GM12878 (cell line): ENCODE results near the gene DKKL1.

Experiments
- BRCA1 ChIP-seq: IDR thresholded peaks from 2 replicates; pipeline ENCODE4 v1.6.1; 2011; ENCODE audit warnings: low read depth, low read length, improper control_type of control experiment
- CHD2 ChIP-seq: IDR thresholded peaks from 2 replicates; pipeline ENCODE4 v1.6.1; 2011; ENCODE audit warnings: low read depth, low read length, improper control_type of control experiment, borderline replicate concordance
- EGR1 ChIP-seq, 2 experiments: IDR thresholded peaks; 1 replicate in 1 of 2; 2 replicates in 1 of 2; pipeline ENCODE4 v1.6.1; 2011 to 2012; ENCODE audit warnings: low read depth in 2 of 2, low read length in 2 of 2, borderline replicate concordance in 1 of 2, mild to moderate bottlenecking in 1 of 2, moderate library complexity in 1 of 2
- EP300 ChIP-seq, 2 experiments: fragments of 150-350 bp in 1 of 2; IDR thresholded peaks; 2 replicates each; pipeline ENCODE4 v1.6.1; 2011 to 2012; ENCODE audit warnings: low read depth in 2 of 2, low read length in 2 of 2, borderline replicate concordance in 1 of 2, improper control_type of control experiment in 1 of 2, inconsistent platforms in 1 of 2; ENCODE audit not compliant: control insufficient read depth in 1 of 2
- EZH2 ChIP-seq: IDR thresholded peaks from 2 replicates; pipeline ENCODE4 v1.6.1; 2012; ENCODE audit warnings: low read depth, mild to moderate bottlenecking, control low read depth, inconsistent platforms, low read length, borderline replicate concordance; ENCODE audit not compliant: control insufficient read depth
- KDM1A ChIP-seq: fragments of 200-600 bp; sonication (generic); IDR thresholded peaks from 2 replicates; pipeline ENCODE4 v1.6.1; 2016; ENCODE audit warnings: borderline replicate concordance
- NR2F1 ChIP-seq: fragments of 450-650 bp; conservative IDR thresholded peaks from 2 replicates; pipeline ENCODE4 v1.6.1; 2017; ENCODE audit warnings: mild to moderate bottlenecking
- ZNF622 ChIP-seq: fragments of 450-650 bp; IDR thresholded peaks from 2 replicates; pipeline ENCODE4 v1.6.1; 2017; ENCODE audit warnings: mild to moderate bottlenecking, inconsistent platforms
- TF ChIP-seq, protein P1 (sequence below), 3 experiments: IDR thresholded peaks in 2 of 3; conservative IDR thresholded peaks in 1 of 3; 2 replicates each; pipeline ENCODE4 v1.5.1; 2011; ENCODE audit warnings: low read depth in 3 of 3, low read length in 3 of 3, mild to moderate bottlenecking in 3 of 3, control low read depth in 2 of 3, moderate library complexity in 2 of 3, inconsistent platforms in 1 of 3, mixed read lengths in 1 of 3; ENCODE audit not compliant: control insufficient read depth in 2 of 3, insufficient read depth in 1 of 3; ENCODE audit errors: extremely low read depth in 1 of 3

DNA sequence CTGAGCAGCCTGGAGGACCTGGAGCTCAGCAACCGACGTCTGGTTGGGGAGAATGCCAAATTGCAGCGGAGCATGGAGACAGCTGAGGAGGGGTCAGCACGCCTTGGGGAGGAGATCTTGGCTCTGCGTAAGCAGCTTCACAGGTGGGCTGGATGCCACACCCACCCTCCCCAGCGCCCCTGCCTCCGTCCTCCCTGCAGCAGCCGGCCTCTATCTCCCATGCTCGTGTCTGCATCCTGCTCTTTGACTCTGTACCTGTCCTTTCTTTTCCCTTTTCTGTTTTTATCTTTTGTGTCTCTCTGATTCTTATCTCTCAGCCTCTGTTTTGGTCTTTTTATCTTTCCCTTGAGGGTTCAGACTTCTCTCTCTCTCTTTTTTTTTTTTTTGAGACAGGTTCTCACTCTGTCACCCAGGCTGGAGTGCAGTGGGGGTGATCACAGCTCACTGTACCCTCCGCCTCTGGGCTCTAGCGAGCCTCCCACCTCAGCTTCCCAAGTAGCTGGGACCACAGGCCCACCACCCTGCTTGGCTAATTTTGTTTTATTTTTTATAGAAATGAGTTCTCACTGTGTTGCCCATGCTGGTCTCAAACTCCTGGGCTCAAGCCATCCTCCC is 34.4 kb downstream of the DKKL1 start:
- TF ChIP-seq KDM1A (no peak), BRCA1 (no peak), NR2F1 (no peak), EP300 (IDR thresholded peaks at IDR 0.05; ENCODE audit: borderline replicate concordance in 1 of 2, control insufficient read depth in 1 of 2, low read depth in 2 of 2, low read length in 2 of 2) (no peak), EZH2 (no peak), ZNF622 (no peak), EGR1 (IDR thresholded peaks at IDR 0.05; ENCODE audit: borderline replicate concordance in 1 of 2, low read depth in 2 of 2, low read length in 2 of 2) (no peak), CHD2 (no peak)
- TF ChIP-seq, protein P1, sequence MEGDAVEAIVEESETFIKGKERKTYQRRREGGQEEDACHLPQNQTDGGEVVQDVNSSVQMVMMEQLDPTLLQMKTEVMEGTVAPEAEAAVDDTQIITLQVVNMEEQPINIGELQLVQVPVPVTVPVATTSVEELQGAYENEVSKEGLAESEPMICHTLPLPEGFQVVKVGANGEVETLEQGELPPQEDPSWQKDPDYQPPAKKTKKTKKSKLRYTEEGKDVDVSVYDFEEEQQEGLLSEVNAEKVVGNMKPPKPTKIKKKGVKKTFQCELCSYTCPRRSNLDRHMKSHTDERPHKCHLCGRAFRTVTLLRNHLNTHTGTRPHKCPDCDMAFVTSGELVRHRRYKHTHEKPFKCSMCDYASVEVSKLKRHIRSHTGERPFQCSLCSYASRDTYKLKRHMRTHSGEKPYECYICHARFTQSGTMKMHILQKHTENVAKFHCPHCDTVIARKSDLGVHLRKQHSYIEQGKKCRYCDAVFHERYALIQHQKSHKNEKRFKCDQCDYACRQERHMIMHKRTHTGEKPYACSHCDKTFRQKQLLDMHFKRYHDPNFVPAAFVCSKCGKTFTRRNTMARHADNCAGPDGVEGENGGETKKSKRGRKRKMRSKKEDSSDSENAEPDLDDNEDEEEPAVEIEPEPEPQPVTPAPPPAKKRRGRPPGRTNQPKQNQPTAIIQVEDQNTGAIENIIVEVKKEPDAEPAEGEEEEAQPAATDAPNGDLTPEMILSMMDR (IDR thresholded peaks at IDR 0.05 in 2 of 3, conservative IDR thresholded peaks at IDR 0.05 in 1 of 3; ENCODE audit: control insufficient read depth in 2 of 3, extremely low read depth in 1 of 3, insufficient read depth in 1 of 3, low read depth in 3 of 3, low read length in 3 of 3): no peak
